Peyer's patch (tissue), 4 donors: ENCODE data around the gene CATSPER3. TPM values are rescaled to one million over a fixed set of nuclear protein-coding genes. Genes with fewer than 3 reads are reported as not detected.

Experiments
- DNase-seq, 3 donors: peaks; one replicate each; pipeline ENCODE4 v3.0.0-alpha.2; 2017 to 2019
- H3K27ac ChIP-seq, 4 donors: fragments of 200-600 bp; sonication (generic); one replicate each; pipeline ENCODE4 v1.5.1; 2016 to 2019
- H3K27me3 ChIP-seq, 2 donors: fragments of 200-600 bp; sonication (generic); one replicate each; pipeline ENCODE4 v1.5.1; 2019
- H3K36me3 ChIP-seq, 3 donors: fragments of 200-600 bp; sonication (generic); one replicate each; pipeline ENCODE4 v1.5.1; 2016 to 2019
- H3K4me1 ChIP-seq, 4 donors: fragments of 200-600 bp; sonication (generic); one replicate each; pipeline ENCODE4 v1.5.1; 2016 to 2019
- H3K4me3 ChIP-seq, 4 donors: fragments of 200-600 bp; sonication (generic); 1 replicate in 3 of 4; 2 replicates in 1 of 4; pipeline ENCODE4 v1.5.1; 2016 to 2019; ENCODE audit warnings: mild to moderate bottlenecking in 1 of 4
- H3K9me3 ChIP-seq, 4 donors: fragments of 200-600 bp; sonication (generic); one replicate each; pipeline ENCODE4 v1.5.1; 2016 to 2019; ENCODE audit warnings: mild to moderate bottlenecking in 1 of 4
- POLR2A ChIP-seq, 2 donors: fragments of 450-650 bp; IDR thresholded peaks; one replicate each; pipeline ENCODE4 v1.5.1; 2017; ENCODE audit warnings: antibody characterized with exemption in 2 of 2, mild to moderate bottlenecking in 2 of 2, moderate library complexity in 2 of 2
- total RNA-seq, 4 donors: library from RNA; depleted of rRNA; stranded (reverse); fragments of >200 nt; gene quantifications; one replicate each; pipeline ENCODE4 v1.1.0, GENCODE V29; 2016
- TF ChIP-seq, protein P1 (sequence below), 6 experiments: fragments of 450-650 bp in 4 of 6; fragments of 200-600 bp in 2 of 6; sonication (generic) in 1 of 6; IDR thresholded peaks; one replicate each; pipeline ENCODE4 v1.5.1; 2017 to 2019; ENCODE audit warnings: antibody characterized with exemption in 6 of 6, mild to moderate bottlenecking in 3 of 6, moderate library complexity in 1 of 6

Gene CATSPER3
- total RNA-seq, 4 donors from 2014 or later = 1.1 to 2.5 (median 2.4) TPM; not detected in 1

DNA sequence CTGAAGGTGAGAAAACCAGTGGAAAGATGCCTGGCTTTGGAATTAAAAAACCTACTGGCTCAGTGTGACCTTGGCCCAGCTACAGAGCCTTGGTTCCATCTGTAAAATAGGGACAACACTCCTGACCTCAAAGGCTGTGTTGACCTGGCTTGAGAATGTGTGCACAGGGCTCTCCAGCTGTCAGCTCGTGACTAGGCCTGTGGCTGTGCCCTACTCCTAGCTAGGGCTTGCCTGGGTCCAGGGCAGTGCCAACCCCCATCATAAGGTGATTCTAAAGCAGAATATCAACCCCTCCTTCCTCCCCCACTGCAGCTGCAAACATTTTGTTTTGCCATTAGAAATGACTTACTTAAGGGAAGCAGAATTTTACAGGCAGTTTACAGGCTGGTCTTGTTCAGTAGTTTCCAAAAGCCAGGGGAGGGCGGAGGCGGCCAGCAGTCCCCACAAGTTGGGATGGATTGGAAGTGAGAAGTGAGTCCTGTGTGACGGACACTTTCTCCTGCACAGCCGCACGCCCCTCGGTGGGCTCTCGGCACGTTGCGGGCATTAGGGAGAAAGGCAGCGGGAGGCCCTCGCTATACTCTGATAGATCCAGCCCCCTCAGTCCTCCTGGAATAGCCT, 59.0 kb downstream of the CATSPER3 start:
- peaks cover 0 to 6% (median 0%) of the 10 kb centered on the region in 4 donors for H3K9me3 ChIP-seq
- TF ChIP-seq, protein P1, sequence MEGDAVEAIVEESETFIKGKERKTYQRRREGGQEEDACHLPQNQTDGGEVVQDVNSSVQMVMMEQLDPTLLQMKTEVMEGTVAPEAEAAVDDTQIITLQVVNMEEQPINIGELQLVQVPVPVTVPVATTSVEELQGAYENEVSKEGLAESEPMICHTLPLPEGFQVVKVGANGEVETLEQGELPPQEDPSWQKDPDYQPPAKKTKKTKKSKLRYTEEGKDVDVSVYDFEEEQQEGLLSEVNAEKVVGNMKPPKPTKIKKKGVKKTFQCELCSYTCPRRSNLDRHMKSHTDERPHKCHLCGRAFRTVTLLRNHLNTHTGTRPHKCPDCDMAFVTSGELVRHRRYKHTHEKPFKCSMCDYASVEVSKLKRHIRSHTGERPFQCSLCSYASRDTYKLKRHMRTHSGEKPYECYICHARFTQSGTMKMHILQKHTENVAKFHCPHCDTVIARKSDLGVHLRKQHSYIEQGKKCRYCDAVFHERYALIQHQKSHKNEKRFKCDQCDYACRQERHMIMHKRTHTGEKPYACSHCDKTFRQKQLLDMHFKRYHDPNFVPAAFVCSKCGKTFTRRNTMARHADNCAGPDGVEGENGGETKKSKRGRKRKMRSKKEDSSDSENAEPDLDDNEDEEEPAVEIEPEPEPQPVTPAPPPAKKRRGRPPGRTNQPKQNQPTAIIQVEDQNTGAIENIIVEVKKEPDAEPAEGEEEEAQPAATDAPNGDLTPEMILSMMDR (IDR thresholded peaks at IDR 0.05) = no peak
- TF ChIP-seq POLR2A (IDR thresholded peaks at IDR 0.05) = no peak
- H3K4me1 ChIP-seq = peaks cover 0 to 22% (median 6%) of the 10 kb centered on the region in 4 donors
- H3K27me3 ChIP-seq = peaks cover 0 to 42% of the 10 kb centered on the region in 2 donors
- no peaks in the 10 kb centered on the region for H3K36me3 ChIP-seq
- H3K4me3 ChIP-seq = no peak overlapping the region
- peak overlapping the region in 1 of 4 donors; percentile 9 for H3K27ac ChIP-seq
- no peak for DNase-seq

DNA sequence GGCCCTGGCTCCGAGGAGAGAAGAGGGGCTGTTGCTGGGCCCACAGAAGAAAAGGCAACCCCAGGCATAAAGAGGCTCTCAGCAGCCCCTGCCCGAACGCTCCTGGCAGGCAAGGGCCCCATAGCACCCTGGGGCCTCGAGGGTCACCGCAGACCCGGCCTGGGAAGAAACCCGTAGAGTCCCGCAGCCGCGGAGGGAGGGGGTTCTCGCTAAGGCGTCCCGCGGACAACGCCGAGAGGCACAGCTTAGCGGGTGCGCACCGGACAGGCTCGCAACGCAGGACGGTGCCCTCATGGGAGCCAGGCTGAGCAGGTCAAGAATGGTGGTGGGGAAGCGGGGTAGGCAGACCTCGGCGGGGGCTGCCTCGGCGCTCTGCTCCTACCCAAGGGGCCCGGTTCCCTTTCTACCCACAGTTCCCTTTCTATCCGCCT, 59.6 kb downstream of the CATSPER3 start:
- Histone ChIP-seq H3K27me3 (peaks cover 0 to 42% of the 10 kb centered on the region in 2 donors), H3K27ac (peak overlapping the region in 1 of 4 donors; percentile 9), H3K4me1 (peaks cover 0 to 22% (median 6%) of the 10 kb centered on the region in 4 donors), H3K36me3 (no peaks in the 10 kb centered on the region), H3K9me3 (peaks cover 0 to 6% (median 0%) of the 10 kb centered on the region in 4 donors), H3K4me3 (no peak overlapping the region)
- DNase-seq = no peak
- TF ChIP-seq, protein P1 (IDR thresholded peaks at IDR 0.05) = no peak
- no peak for TF ChIP-seq POLR2A (IDR thresholded peaks at IDR 0.05)

DNA sequence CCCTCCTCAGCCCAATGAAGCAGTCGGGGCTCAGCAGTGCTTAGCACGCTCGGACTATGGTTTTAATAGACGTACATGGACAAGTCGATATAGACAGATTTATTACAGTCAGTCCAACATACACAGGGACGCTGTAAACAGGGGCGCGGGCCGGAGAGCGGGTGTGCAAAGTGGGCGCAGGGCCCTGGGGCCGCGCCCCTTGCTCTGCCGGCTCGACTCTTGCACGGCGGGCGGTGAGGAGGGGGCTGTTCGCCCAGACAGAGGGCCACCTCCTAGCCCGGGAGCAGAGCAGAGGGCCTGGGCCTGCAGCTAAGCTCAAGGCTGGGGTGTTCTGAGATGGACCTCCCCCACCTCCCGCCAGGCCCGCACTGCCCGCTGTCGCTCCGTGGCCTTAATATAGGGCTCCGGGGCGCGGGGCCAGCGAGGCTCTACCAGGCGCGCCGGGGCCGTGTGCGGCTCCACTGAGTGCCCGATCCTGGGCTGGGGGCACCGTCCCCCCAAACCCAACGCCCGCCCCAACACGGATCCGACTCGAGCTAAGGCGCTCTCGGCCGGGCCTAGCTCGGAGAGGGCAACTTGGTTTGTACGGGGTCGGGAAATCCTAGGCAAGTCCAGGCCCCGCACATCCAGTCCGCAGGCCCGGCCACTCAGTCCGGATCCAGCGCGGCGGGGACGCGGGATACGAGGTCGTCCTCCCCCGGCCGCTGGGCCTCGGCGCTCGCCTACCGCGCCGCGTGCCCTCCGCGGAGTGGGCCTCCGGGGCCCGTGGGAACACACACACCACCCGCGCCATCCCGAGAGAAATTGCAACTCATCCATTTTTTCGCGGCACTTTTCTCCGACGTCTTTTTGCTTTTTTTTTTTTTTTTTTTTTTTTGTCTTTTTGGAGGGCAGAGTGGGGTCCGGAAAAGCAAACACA, 60.2 kb downstream of the CATSPER3 start:
- H3K27me3 ChIP-seq = peaks cover 0 to 46% of the 10 kb centered on the region in 2 donors
- no peak overlapping the region for H3K27ac ChIP-seq
- DNase-seq = no peak
- peaks cover 0 to 6% (median 0%) of the 10 kb centered on the region in 4 donors for H3K9me3 ChIP-seq
- peaks cover 0 to 26% (median 8%) of the 10 kb centered on the region in 4 donors for H3K4me1 ChIP-seq
- TF ChIP-seq, protein P1 (IDR thresholded peaks at IDR 0.05) = no peak
- no peak for TF ChIP-seq POLR2A (IDR thresholded peaks at IDR 0.05)
- H3K36me3 ChIP-seq = no peaks in the 10 kb centered on the region
- no peak overlapping the region for H3K4me3 ChIP-seq

DNA sequence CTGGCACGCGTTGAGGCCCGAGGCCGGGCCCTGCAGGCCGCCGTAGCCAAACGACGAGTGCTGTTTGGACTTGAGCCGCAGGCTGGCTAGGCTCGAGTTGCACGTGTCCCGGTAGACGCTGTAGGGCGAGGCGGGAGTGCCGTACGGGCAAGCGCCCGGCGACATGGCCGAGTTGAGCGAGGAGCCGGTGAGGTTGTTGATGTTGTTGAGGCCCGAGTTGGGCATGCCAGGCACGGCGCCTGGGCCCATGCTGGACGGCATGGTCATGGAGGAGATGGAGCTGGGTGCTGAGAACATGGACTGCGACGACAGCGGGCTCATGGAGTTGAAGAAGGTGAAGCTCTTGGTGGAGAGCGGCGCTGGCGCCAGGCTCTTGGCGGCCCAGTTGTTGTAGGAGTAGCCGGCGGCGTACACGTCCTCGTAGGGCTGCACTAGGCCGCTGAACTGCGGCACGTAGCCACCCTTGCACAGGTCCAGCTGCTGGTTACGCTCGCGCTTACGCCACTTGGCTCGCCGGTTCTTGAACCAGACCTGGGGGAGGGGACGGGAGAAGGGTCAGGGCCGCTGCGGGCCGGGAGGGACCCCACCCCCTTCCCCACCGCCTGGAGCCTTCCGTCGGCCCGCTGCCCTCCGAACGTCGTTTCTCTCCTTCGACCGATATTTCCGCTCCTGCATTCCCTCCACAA, 61.2 kb downstream of the CATSPER3 start:
- Histone ChIP-seq H3K27ac (no peak overlapping the region), H3K36me3 (no peaks in the 10 kb centered on the region), H3K4me3 (no peak overlapping the region), H3K4me1 (peaks cover 0 to 36% (median 15%) of the 10 kb centered on the region in 4 donors), H3K9me3 (peaks cover 0 to 6% (median 0%) of the 10 kb centered on the region in 4 donors), H3K27me3 (peaks cover 0 to 54% of the 10 kb centered on the region in 2 donors)
- TF ChIP-seq POLR2A (IDR thresholded peaks at IDR 0.05) = no peak
- TF ChIP-seq, protein P1 (IDR thresholded peaks at IDR 0.05) = no peak
- no peak for DNase-seq

DNA sequence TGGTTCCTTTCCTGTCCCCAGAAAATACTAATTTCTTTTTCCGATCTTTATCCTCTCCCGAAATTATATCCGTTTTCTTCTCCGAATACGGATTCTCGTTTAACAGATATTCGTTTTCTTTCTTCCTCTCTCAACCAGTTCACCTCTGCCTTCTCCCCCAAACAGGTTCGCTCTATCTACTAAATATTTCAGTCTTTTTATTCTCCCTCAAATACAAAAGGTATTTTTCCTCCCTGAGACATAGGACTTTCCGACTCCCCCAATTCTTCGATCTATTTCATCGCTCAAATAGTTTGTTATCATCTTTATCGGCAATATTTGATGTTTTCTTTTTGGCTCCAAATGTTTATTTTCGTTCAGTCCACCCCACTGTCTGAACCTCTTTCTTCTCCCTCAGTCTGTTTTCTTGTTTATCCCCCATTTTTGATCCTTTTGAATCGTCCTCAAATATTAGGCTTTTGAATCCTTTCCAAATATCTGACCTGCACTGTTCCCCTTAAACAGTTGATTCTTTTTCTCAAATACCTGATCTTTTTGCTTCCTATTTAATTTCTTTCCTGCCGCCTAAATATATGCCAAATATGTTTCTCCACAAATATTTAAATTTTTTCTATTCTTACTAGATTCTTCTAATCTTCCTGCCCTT, 61.9 kb downstream of the CATSPER3 start:
- Histone ChIP-seq H3K4me3 (no peak overlapping the region), H3K9me3 (peaks cover 0 to 6% (median 0%) of the 10 kb centered on the region in 4 donors), H3K27ac (peak overlapping the region in 1 of 4 donors; percentile 9), H3K27me3 (peaks cover 0 to 60% of the 10 kb centered on the region in 2 donors), H3K4me1 (peaks cover 0 to 42% (median 18%) of the 10 kb centered on the region in 4 donors), H3K36me3 (no peaks in the 10 kb centered on the region)
- TF ChIP-seq POLR2A (IDR thresholded peaks at IDR 0.05) = no peak
- TF ChIP-seq, protein P1 (IDR thresholded peaks at IDR 0.05) = no peak
- DNase-seq = no peak
